ENCODE data around the gene CFAP119. TPM values are rescaled to one million over a fixed set of nuclear protein-coding genes. Genes with fewer than 3 reads are reported as not detected.

CFAP119 gene
- total RNA-seq, 2 experiments from 2014 or later: 5.3 to 6.3 TPM

GRCh38 chr16:30766933-30767284 is 5.0 kb upstream of the CFAP119 start:
- POLR2A ChIA-PET: interaction anchor here (1.1 kb wide), 1 partner anchor 14 kb away, joined by 3 read pairs; no protein-coding TSS in a partner anchor
- CTCF ChIA-PET: no interaction called here

- ChIA-PET CTCF (no interaction called here), POLR2A (interaction anchor here (0.6 to 1.1 kb wide), 2 partner anchors 13 to 177 kb away, joined by 3 to 6 read pairs; no protein-coding TSS in a partner anchor)
Measured at GRCh38 chr16:30766206-30766932, 4.5 kb upstream of the CFAP119 start.

GRCh38 chr16:30764816-30765465 is 3.1 kb upstream of the CFAP119 start:
- CTCF ChIA-PET: interaction anchor here (0.6 to 2.1 kb wide), 2 partner anchors 18 to 36 kb away, joined by 3 to 4 read pairs; no protein-coding TSS in a partner anchor
- POLR2A ChIA-PET: no interaction called here

GRCh38 chr16:30764086-30764485 is 2.2 kb upstream of the CFAP119 start:
- CTCF ChIA-PET: interaction anchor here (2.1 kb wide), 1 partner anchor 17 kb away, joined by 4 read pairs; no protein-coding TSS in a partner anchor
- POLR2A ChIA-PET: no interaction called here

- POLR2A ChIA-PET: no interaction called here
- CTCF ChIA-PET: interaction anchor here (2.1 kb wide), 1 partner anchor 16 kb away, joined by 4 read pairs; no protein-coding TSS in a partner anchor
Measured at GRCh38 chr16:30762991-30763725, 1.3 kb upstream of the CFAP119 start.

- ChIA-PET CTCF (no interaction called here), POLR2A (no interaction called here)
Measured at GRCh38 chr16:30761427-30761927, 385 bp downstream of the CFAP119 start.

- POLR2A ChIA-PET: no interaction called here
- CTCF ChIA-PET: interaction anchor here (1.1 kb wide), 1 partner anchor 84 kb away, joined by 4 read pairs; no protein-coding TSS in a partner anchor
Measured at GRCh38 chr16:30760577-30761426, 1.1 kb downstream of the CFAP119 start.

- ChIA-PET POLR2A (no interaction called here), CTCF (interaction anchor here (0.8 to 1.1 kb wide), 2 partner anchors 58 to 85 kb away, joined by 3 to 4 read pairs; no protein-coding TSS in a partner anchor)
Measured at GRCh38 chr16:30760001-30760559, 1.8 kb downstream of the CFAP119 start.

- POLR2A ChIA-PET: no interaction called here
- CTCF ChIA-PET: no interaction called here
Measured at GRCh38 chr16:30758988-30759491, 2.8 kb downstream of the CFAP119 start.

GRCh38 chr16:30757316-30757715 is 4.5 kb downstream of the CFAP119 start:
- CTCF ChIA-PET: no interaction called here
- POLR2A ChIA-PET: interaction anchor here (1.2 kb wide), 1 partner anchor 10 kb away, joined by 4 read pairs; the partner anchor contains the start of gene PHKG2

GRCh38 chr16:30756781-30757100 is 5.1 kb downstream of the CFAP119 start:
- POLR2A ChIA-PET: interaction anchor here (1.2 kb wide), 1 partner anchor 9 kb away, joined by 4 read pairs; the partner anchor contains the start of gene PHKG2
- CTCF ChIA-PET: no interaction called here

- POLR2A ChIA-PET: interaction anchor here (1.2 kb wide), 1 partner anchor 9 kb away, joined by 4 read pairs; the partner anchor contains the start of gene PHKG2
- CTCF ChIA-PET: no interaction called here
Measured at GRCh38 chr16:30755955-30756780, 5.7 kb downstream of the CFAP119 start.

- ChIA-PET POLR2A (interaction anchor here (0.5 to 0.8 kb wide), 2 partner anchors 13 to 58 kb away, joined by 3 to 5 read pairs; no protein-coding TSS in a partner anchor), CTCF (no interaction called here)
Measured at GRCh38 chr16:30753596-30753995, 8.3 kb downstream of the CFAP119 start.

GRCh38 chr16:30750876-30751465 is 10.9 kb downstream of the CFAP119 start:
- CTCF ChIA-PET: interaction anchor here (0.5 kb wide), 1 partner anchor 1094 kb away, joined by 4 read pairs; no protein-coding TSS in a partner anchor

GRCh38 chr16:30750201-30750600 is 11.7 kb downstream of the CFAP119 start:
- ChIA-PET POLR2A (no interaction called here), CTCF (interaction anchor here (0.5 kb wide), 1 partner anchor 193 kb away, joined by 3 read pairs; no protein-coding TSS in a partner anchor)

More at GRCh38 chr16:30750876-30751465, 10.9 kb downstream of the CFAP119 start:
- POLR2A ChIA-PET: no interaction called here

GRCh38 chr16:30748634-30749445 is 13.0 kb downstream of the CFAP119 start:
- CTCF ChIA-PET: interaction anchor here (2.2 kb wide), 1 partner anchor 96 kb away, joined by 6 read pairs; no protein-coding TSS in a partner anchor

More at GRCh38 chr16:30748634-30749445, 13.0 kb downstream of the CFAP119 start:
- POLR2A ChIA-PET: interaction anchor here (0.8 to 1.6 kb wide), 5 partner anchors 8 to 963 kb away, joined by 3 to 4 read pairs (median 4); no protein-coding TSS in a partner anchor
